D721Med (cell line): ENCODE measurements around the gene HOXD4.

Experiments used
- DNase-seq: peaks from one replicate; pipeline ENCODE4 v3.0.0; 2011; ENCODE audit warnings: low spot score; ENCODE audit not compliant: insufficient read length
- FAIRE-seq: peaks from 2 replicates; lab custom pipeline; 2011; peaks lifted over from hg19 to GRCh38; lab: Jason Lieb, UNC
- TF ChIP-seq, protein P1 (sequence below): IDR thresholded peaks from 2 replicates; pipeline ENCODE4 v1.5.1; 2012; ENCODE audit warnings: mild to moderate bottlenecking, control low read depth; ENCODE audit not compliant: insufficient read depth; ENCODE audit errors: missing control alignments

The HOXD4 gene

DNA sequence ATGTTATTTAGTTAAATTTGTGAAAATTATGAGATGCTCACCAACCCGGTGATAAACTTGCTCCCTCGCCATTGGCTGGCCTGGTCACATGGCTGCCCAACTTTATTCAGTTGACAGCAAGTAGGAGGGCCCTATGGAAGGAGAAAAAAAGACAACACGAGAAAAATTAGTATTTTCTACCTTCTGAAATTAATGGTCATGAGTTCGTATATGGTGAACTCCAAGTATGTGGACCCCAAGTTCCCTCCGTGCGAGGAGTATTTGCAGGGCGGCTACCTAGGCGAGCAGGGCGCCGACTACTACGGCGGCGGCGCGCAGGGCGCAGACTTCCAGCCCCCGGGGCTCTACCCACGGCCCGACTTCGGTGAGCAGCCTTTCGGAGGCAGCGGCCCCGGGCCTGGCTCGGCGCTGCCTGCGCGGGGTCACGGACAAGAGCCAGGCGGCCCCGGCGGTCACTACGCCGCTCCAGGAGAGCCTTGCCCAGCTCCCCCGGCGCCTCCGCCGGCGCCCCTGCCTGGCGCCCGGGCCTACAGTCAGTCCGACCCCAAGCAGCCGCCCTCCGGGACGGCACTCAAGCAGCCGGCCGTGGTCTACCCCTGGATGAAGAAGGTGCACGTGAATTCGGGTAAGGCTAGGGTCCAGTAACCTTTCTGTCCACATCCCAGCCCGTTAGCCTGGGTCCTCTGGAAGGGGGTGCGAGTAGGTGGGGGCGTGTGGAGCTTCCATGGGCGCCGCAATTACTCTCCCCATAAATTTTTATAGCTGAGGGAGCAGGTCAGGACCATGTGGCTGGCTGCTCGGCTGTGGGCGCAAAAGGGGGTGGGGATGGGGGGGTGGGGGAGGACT, at the start of gene HOXD4:
TSS of gene HOXD4 (plus strand) at position 109 of the 846 bp plus-strand sequence. CDS start at position 193, 84 bp downstream.
- FAIRE-seq (no peak), DNase-seq (no peak)
- TF ChIP-seq, protein P1, sequence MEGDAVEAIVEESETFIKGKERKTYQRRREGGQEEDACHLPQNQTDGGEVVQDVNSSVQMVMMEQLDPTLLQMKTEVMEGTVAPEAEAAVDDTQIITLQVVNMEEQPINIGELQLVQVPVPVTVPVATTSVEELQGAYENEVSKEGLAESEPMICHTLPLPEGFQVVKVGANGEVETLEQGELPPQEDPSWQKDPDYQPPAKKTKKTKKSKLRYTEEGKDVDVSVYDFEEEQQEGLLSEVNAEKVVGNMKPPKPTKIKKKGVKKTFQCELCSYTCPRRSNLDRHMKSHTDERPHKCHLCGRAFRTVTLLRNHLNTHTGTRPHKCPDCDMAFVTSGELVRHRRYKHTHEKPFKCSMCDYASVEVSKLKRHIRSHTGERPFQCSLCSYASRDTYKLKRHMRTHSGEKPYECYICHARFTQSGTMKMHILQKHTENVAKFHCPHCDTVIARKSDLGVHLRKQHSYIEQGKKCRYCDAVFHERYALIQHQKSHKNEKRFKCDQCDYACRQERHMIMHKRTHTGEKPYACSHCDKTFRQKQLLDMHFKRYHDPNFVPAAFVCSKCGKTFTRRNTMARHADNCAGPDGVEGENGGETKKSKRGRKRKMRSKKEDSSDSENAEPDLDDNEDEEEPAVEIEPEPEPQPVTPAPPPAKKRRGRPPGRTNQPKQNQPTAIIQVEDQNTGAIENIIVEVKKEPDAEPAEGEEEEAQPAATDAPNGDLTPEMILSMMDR = no peak

DNA sequence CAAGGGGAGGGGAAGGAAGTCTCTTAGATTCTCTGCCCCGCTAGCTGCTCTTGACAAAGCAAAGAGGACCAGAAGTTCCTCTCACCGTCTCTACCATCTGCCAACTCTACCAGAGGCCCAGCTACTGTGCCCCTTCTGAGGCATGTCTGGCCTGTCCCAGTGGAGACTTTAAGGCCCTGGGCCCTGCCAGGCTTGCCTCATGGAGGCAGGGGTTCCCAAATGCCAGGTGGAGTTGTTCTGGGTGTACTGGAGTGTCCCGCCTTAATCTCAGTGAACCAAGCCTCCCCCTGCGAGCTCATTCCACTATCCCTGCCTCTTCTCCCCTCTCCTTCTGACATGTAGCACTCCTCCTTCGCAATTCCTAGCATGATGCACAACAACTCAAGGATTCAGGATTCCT, 49.5 kb upstream of the HOXD4 start:
- FAIRE-seq = no peak
- DNase-seq = no peak
- TF ChIP-seq, protein P1 = no peak

DNA sequence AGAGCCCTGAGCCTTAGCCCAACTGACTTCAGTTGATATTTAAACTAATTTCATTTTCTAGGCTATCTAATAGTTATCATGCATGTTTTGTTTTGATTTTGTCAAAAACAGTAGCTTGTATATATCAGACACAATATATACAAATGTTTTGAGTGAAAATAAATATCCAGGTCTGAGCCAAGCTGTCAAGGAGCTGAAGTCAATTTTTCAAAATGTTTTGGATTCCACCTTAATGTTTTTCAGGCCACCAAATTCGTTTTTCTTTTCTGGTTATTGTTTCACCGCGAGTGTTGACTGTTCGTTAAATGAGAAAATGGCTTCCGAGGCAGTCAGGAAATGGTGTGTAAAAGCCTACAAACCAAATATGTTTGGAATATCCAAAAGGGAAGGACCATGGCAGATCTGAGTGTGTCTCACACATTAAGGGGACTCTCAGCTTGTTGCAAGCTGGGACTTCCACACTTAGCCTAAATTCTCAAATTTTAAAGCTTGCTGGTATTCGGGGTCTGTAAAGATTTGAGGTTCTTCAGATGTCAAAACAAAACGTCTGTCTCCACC, 49.0 kb upstream of the HOXD4 start:
- TF ChIP-seq, protein P1 = no peak
- DNase-seq (no peak), FAIRE-seq (no peak)

DNA sequence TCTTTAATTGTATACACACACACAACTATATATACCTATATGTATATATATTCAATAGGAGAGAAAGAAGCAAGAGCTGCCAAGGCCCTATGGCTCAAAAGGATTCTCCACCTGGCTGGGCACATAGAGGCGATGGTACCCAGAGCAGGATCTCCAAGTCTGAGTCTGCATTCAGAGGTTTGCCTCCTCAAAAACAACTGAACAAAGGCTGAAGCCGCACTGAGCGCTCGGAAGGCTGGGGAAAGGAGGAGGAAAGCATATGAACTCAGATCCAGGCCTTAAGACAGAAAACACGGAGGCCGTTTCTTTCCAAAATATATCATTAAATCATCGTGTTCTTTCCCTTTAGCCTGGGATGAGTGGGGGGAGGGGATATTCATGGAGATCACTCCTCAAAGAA, 48.2 kb upstream of the HOXD4 start:
- DNase-seq (no peak), FAIRE-seq (no peak)
- TF ChIP-seq, protein P1 = no peak

DNA sequence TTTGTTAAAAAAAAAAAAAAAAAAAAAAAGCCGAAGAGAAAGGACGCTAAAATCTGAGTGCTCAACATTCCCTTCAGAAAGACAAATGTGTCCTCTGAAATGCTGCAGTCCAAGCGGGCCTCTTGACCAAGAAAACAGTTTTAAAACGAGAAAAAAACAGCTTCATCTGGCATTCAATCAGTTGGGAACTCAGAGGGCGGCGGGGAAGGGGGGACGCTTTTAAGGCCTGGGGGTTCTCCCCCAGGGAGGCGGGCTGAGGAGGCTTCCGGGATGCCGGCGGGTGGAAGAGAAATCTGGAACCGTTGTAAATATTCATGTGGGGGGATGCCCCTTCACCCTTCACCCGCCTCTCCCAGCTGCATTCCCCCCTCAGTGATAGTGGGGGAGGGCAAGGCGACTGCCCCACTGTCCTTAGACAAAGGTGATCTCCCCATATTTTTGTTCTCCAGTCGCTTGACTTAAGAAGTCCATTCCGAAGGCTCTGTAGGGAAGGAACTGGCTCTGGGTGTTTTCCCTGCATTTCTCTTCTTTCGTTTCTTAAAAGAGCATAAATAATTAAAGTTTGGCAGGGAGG, 47.5 kb upstream of the HOXD4 start:
- DNase-seq (no peak), FAIRE-seq (no peak)
- TF ChIP-seq, protein P1 = no peak

DNA sequence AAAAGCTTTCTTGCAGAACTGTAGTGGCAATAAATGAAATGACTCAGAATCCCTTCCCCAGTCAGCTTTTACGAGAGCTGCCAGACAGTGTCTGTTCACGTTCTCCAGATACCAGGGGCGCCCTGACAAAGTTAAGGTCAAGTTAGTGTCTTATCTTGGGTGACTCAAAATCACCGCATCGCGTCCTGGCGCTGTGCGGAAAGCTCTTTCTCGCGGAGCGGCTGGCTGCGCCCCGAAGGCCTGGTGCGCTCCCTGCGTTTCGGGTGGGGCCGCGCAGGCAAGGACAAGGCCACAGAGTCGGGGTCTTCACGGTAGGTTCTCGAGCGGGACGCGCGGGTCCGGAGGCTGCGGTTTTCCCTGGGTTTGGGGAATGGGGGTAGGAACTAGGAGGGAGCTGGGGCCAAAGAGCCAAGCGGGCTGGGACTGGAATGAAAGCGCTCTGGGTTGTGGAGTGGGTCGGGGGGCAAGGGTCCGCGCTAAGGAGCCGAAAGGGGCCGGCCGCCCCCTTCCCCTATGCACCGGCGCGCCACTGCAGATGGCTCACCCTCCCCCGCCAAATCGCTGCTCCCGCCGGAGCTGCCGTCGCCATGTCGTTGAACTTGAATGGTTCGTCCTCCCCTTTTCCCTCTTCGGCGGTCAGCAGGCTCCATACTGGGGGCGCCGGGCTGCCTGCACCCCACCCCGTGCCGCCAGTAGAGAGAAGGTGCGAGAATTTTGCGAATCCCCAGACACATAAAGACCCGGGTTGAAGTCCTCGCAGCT, 46.9 kb upstream of the HOXD4 start:
- TF ChIP-seq, protein P1 = no peak
- DNase-seq (no peak), FAIRE-seq (no peak)
